Ectodermal cell (in vitro differentiated cells): ENCODE measurements around the gene OSBPL9.

ENCODE experiments used
- H3K27ac ChIP-seq: 2 replicates; pipeline ENCODE4 v1.7.0; 2013; ENCODE audit warnings: mild to moderate bottlenecking, low read depth, low read length; ENCODE audit not compliant: insufficient read depth, poor library complexity, severe bottlenecking
- H3K27me3 ChIP-seq: 2 replicates; pipeline ENCODE4 v1.7.0; 2013; ENCODE audit warnings: mild to moderate bottlenecking, low read length; ENCODE audit not compliant: insufficient read depth, control insufficient read depth, poor library complexity, severe bottlenecking
- H3K36me3 ChIP-seq: one replicate; pipeline ENCODE4 v1.7.0; 2013; ENCODE audit warnings: low read length; ENCODE audit not compliant: control insufficient read depth, insufficient read depth
- H3K4me1 ChIP-seq: one replicate; pipeline ENCODE4 v1.7.0; 2013; ENCODE audit warnings: low read length; ENCODE audit not compliant: control insufficient read depth, insufficient read depth
- H3K4me3 ChIP-seq: 2 replicates; pipeline ENCODE4 v1.7.0; 2013; ENCODE audit warnings: low read depth, low read length, control low read depth; ENCODE audit not compliant: insufficient read depth
- H3K9me3 ChIP-seq: 2 replicates; pipeline ENCODE4 v1.7.0; 2013; ENCODE audit warnings: mild to moderate bottlenecking, low read length, moderate library complexity; ENCODE audit not compliant: control insufficient read depth
- WGBS, 2 experiments: methylation state at CpG; one replicate each; pipeline ENCODE4 v1.1.7; 2013; ENCODE audit warnings: missing lambda C conversion rate in 2 of 2; 5-methylcytosine and 5-hydroxymethylcytosine counted together

The OSBPL9 gene

GRCh38 chr1:51744506-51745303, 127.8 kb downstream of the OSBPL9 start:
- H3K27ac ChIP-seq, result no peak overlapping the region

DNA sequence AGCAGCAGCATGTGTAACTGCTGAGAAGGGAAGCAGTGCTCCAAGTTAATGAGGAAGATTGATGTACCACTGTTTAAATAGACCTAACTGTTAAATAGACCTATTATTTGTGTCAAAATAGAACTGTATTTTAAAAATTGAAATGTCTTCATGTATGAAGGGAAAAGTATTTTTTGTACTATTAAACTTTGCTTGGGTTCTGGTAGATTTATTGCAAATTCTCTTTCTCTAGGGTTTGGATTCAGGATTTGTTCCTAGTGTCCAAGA, 128.3 kb downstream of the OSBPL9 start:
- Histone ChIP-seq H3K36me3 (no peaks in the 10 kb centered on the region), H3K4me3 (no peak overlapping the region), H3K27me3 (no peaks in the 10 kb centered on the region), H3K4me1 (no peaks in the 10 kb centered on the region), H3K27ac (no peak overlapping the region), H3K9me3 (no peaks in the 10 kb centered on the region)

More at GRCh38 chr1:51744506-51745303, 127.8 kb downstream of the OSBPL9 start:
- Histone ChIP-seq H3K4me3 (no peak overlapping the region), H3K36me3 (no peaks in the 10 kb centered on the region), H3K27me3 (no peaks in the 10 kb centered on the region), H3K4me1 (no peaks in the 10 kb centered on the region), H3K9me3 (no peaks in the 10 kb centered on the region)
- WGBS, 2 experiments, result 86 to 93% methylated on average over 4 of the region's 4 CpGs

GRCh38 chr1:51749151-51749550, 132.3 kb downstream of the OSBPL9 start:
- Histone ChIP-seq H3K27me3 (no peaks in the 10 kb centered on the region), H3K4me1 (no peaks in the 10 kb centered on the region), H3K36me3 (peaks cover 10% of the 10 kb centered on the region), H3K4me3 (no peak overlapping the region), H3K27ac (no peak overlapping the region), H3K9me3 (no peaks in the 10 kb centered on the region)
- 97 to 100% methylated on average over 3 of the region's 3 CpGs for WGBS, 2 experiments

GRCh38 chr1:51750218-51750617, 133.3 kb downstream of the OSBPL9 start:
- peaks cover 10% of the 10 kb centered on the region for H3K36me3 ChIP-seq
- H3K4me1 ChIP-seq, result no peaks in the 10 kb centered on the region
- H3K9me3 ChIP-seq, result no peaks in the 10 kb centered on the region
- no peak overlapping the region for H3K4me3 ChIP-seq
- no peaks in the 10 kb centered on the region for H3K27me3 ChIP-seq
- no CpG with 5 or more reads among the region's 3 CpGs for WGBS, 2 experiments
- H3K27ac ChIP-seq, result no peak overlapping the region

DNA sequence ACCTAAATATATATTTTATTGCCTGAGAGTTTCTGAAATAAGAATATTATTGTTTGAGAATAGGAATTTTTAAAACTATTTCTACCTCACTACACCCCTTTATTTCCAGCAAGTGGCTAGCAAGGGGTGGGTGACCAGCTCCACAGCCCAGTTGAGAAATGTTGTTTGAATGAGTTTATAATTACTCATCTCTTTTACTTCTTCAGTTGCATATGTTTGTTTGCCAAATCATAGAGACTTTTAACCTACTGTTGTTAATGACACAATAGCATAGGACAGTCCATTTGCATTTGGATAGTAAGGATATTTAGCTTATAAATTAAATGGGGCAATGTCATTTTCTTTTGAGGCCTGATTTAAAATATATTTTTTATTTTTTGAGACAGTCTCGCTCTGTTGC, 133.8 kb downstream of the OSBPL9 start:
- Histone ChIP-seq H3K27me3 (no peaks in the 10 kb centered on the region), H3K4me1 (no peaks in the 10 kb centered on the region), H3K4me3 (no peak overlapping the region), H3K27ac (no peak overlapping the region), H3K36me3 (peaks cover 10% of the 10 kb centered on the region), H3K9me3 (no peaks in the 10 kb centered on the region)
- 89 to 93% methylated on average over 1 of the region's 1 CpG for WGBS, 2 experiments

DNA sequence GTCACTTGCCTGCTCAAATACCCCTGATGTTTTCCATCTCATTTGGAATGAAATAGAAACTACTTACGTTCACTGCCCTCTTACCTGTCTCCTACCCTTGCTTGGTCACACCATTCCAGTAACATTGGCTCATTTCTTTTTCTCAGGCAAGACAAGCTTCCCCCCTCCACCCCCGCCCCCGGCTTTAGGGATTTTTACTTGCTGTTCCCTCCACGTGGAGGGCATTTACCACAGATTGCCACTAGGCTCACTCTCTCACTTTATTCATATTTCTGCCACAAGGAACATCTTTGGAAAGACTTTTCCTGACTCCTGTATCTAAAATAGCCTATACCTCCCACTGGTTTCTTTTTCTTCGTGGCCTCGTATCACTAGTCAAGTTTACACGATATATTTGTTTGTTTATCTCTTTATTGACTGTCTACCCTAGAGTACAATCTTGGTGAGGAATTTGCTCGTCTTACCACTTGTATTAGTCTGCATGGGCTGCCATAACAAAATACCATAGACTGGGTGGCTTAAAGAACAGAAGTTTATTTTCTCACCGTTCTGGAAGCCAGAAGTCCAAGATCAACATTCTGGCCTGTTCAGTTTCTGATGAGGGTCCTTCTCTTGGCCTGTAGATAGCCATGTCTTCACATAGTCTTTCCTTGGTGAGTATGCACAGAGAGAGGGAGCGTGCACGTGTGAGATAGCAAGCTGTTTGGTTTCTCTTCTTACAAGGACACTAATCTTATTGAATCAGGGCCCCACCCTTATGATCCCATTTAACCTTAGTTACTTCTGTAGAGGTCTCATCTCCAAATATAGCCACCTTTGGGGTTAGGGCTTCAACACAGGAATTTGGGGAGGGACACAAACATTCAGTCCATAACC, 135.4 kb downstream of the OSBPL9 start:
- H3K27ac ChIP-seq, result no peak overlapping the region
- WGBS, 2 experiments, result 89 to 92% methylated on average over 11 of the region's 11 CpGs
- H3K9me3 ChIP-seq, result no peaks in the 10 kb centered on the region
- H3K27me3 ChIP-seq, result no peaks in the 10 kb centered on the region
- no peaks in the 10 kb centered on the region for H3K4me1 ChIP-seq
- H3K36me3 ChIP-seq, result peaks cover 10% of the 10 kb centered on the region
- no peak overlapping the region for H3K4me3 ChIP-seq

DNA sequence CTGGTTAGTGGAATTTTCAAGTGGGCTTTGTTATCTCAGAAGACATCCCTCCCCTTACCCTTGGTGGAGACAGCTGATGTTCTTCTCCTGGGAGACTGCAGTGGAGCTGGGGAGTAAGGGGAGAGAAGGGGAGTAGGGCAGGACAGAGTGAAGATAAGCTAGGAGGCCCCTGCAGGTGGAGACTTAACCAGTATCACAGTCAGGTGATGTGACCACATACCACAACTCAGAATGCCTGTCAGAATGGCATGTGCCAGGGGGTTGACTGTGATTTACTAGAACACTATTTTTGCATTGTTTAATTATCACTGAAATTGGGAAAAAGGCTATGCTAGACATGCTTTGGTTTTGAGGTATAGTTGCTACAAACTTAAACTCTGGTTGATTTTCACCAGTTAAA, 137.1 kb downstream of the OSBPL9 start:
- Histone ChIP-seq H3K36me3 (peaks cover 10% of the 10 kb centered on the region), H3K27ac (no peak overlapping the region), H3K4me1 (no peaks in the 10 kb centered on the region), H3K4me3 (no peak overlapping the region), H3K27me3 (no peaks in the 10 kb centered on the region), H3K9me3 (no peaks in the 10 kb centered on the region)

- Histone ChIP-seq H3K27ac (no peak overlapping the region), H3K4me3 (no peak overlapping the region)
- 96 to 98% methylated on average over 3 of the region's 3 CpGs for WGBS, 2 experiments
Observed at GRCh38 chr1:51754666-51755065, 137.8 kb downstream of the OSBPL9 start.

DNA sequence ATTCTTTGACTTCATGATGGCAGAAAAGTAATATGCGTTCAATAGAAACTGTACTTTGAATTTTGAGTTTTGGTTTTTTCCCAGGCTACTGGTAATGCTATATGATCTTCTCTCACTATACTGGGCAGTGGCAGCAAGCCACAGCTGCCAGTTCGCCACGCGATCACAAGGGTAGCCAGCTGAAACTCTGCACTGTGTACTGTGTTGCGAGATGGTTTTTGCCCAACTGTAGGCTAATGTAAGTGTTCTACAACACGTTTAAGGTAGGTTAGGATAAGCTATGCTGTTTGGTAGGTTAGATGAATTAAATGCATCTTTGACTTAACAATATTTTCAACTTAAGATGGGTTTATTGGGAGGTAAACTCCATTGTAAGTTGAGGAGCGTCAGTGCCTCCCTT, 138.5 kb downstream of the OSBPL9 start:
- Histone ChIP-seq H3K27ac (no peak overlapping the region), H3K9me3 (no peaks in the 10 kb centered on the region), H3K27me3 (no peaks in the 10 kb centered on the region), H3K36me3 (peaks cover 10% of the 10 kb centered on the region), H3K4me3 (no peak overlapping the region), H3K4me1 (no peaks in the 10 kb centered on the region)
- WGBS, 2 experiments, result 95% methylated on average over 7 of the region's 7 CpGs

More at GRCh38 chr1:51754666-51755065, 137.8 kb downstream of the OSBPL9 start:
- Histone ChIP-seq H3K4me1 (no peaks in the 10 kb centered on the region), H3K36me3 (peaks cover 10% of the 10 kb centered on the region), H3K9me3 (no peaks in the 10 kb centered on the region), H3K27me3 (no peaks in the 10 kb centered on the region)

- H3K27me3 ChIP-seq, result no peaks in the 10 kb centered on the region
- no peaks in the 10 kb centered on the region for H3K9me3 ChIP-seq
- H3K36me3 ChIP-seq, result peaks cover 10% of the 10 kb centered on the region
- no peaks in the 10 kb centered on the region for H3K4me1 ChIP-seq
- 94% methylated on average over 2 of the region's 2 CpGs; no CpG with 5 or more reads in 1 of the 2 experiments for WGBS, 2 experiments
- H3K27ac ChIP-seq, result no peak overlapping the region
- H3K4me3 ChIP-seq, result no peak overlapping the region
Observed at GRCh38 chr1:51756290-51756689, 139.4 kb downstream of the OSBPL9 start.
